ENCODE data around the gene BSCL2. TPM values are rescaled to one million over a fixed set of nuclear protein-coding genes. Genes with fewer than 3 reads are reported as not detected.
"Not testable (repeated sequence)": the region's sequence is repeated elsewhere in the genome, so short reads cannot be mapped to it uniquely, and the experiment has no call there.

The BSCL2 gene
- 45.2 and 56.1 TPM in 2 replicates for total RNA-seq

- H3K36me3 ChIP-seq (ENCODE audit: control insufficient read depth, insufficient read depth, low read length) = peaks cover 2% of the 10 kb centered on the region
- H3K27me3 ChIP-seq (ENCODE audit: control insufficient read depth, insufficient read depth, low read length) = no peaks in the 10 kb centered on the region
- no peak for TF ChIP-seq CTCF (IDR thresholded peaks at IDR 0.05; ENCODE audit: insufficient read depth, low read length, poor library complexity, severe bottlenecking)
- no peak for DNase-seq (ENCODE audit: low read depth)
- peak within 1 kb of the TSS; percentile 41 for H3K4me3 ChIP-seq (ENCODE audit: low read depth, low read length)
Observed at GRCh38 chr11:62707277-62707861, at the start of gene BSCL2, which contains the start of gene GNG3. BSCL2 (minus strand) TSS chr11:62707424; CDS start chr11:62707195, 229 bp downstream. GNG3 (plus strand) TSS chr11:62707676; CDS start chr11:62708296, 620 bp downstream.

GRCh38 chr11:62755086-62755615, 47.9 kb upstream of the BSCL2 start:
- Histone ChIP-seq H3K36me3 (ENCODE audit: control insufficient read depth, insufficient read depth, low read length) (no peaks in the 10 kb centered on the region), H3K4me3 (ENCODE audit: low read depth, low read length) (no peak overlapping the region), H3K27me3 (ENCODE audit: control insufficient read depth, insufficient read depth, low read length) (no peaks in the 10 kb centered on the region)
- TF ChIP-seq CTCF (IDR thresholded peaks at IDR 0.05; ENCODE audit: insufficient read depth, low read length, poor library complexity, severe bottlenecking) = no peak
- DNase-seq (ENCODE audit: low read depth) = no peak

DNA sequence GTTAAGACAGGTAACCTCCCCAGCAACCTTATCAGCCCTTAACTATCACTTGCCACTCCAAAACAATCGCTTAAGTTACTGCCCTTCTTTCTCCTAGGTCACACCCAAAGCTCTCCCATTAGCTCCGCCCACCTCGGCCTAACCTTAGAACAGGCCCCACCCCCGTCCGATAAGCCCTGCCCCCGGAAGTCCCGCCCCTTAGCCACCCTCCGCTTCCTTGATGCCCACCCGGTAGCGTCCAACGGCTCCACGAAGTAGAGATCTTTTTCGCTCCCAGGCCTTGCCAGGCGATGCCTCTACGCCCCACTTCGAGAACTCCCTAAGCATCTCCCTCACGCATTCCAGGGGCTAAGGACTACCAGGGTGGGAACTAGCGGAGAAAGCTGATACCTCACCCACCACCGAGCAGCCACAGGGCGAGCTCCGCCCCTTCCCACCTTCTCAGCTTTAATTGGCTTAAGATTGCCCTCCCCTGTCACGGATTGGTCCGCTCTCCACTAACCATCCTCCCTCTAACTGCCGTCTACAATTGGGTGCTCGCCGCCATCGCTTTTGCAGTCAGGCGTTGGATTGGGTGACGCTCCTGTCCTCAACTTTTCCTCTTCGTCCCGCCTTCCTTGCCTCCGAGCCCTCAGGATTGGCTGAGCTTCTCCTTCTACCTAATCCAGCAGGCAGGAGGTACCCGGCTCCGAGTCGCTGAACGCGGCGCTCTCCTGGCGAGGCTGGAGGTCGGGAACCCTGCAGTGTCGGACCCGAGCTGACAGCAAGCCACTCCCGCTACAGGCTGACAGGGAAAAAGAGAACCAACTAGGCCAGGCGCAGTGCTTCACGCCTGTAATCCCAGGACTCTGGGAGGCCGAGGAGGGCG, 46.7 kb upstream of the BSCL2 start, which contains the start of gene ZBTB3:
TSS of gene ZBTB3 (minus strand) at position 425 of the 868 bp plus-strand sequence. CDS start 496 bp downstream, outside the sequence.
- DNase-seq (ENCODE audit: low read depth) = peak; percentile 99
- Histone ChIP-seq H3K36me3 (ENCODE audit: control insufficient read depth, insufficient read depth, low read length) (no peaks in the 10 kb centered on the region), H3K27me3 (ENCODE audit: control insufficient read depth, insufficient read depth, low read length) (no peaks in the 10 kb centered on the region), H3K4me3 (ENCODE audit: low read depth, low read length) (peak within 1 kb of the TSS; percentile 67)
- TF ChIP-seq CTCF (IDR thresholded peaks at IDR 0.05; ENCODE audit: insufficient read depth, low read length, poor library complexity, severe bottlenecking) = no peak

DNA sequence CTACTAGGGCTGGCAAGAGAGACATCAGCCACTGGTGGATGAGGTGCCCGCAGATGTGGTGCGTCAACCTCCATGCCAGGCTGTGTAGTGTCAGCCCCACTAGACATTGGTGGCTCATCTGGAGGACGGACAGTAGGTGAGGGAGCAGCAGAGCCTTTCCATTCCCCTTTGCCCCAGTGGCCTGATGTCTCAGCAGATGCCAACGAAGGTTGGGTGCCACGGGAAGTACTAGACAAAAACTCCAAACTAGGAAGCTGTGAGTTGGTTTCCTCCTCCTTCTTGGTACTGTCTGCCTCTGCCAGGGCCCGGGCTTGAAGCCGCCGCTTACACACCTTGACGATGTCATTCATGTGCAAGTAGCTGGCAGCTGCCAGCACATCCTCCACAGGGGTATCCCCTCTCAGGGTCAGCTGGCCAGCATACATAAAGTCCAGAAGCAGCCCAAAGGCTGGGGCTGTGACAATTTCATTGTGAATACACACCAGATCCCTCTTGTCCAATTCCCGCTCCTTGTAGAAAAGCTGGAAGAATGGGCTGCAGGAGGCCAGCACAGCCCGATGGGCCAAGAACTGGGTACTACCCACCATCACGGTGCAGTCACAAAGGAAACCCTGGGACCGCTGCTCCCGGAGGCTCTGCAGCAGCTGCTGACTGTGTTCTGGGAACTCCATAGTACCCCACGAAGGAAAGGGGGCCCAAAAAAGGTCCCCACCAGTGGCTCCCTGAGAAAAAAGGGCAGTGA, 45.9 kb upstream of the BSCL2 start:
- TF ChIP-seq CTCF (IDR thresholded peaks at IDR 0.05; ENCODE audit: insufficient read depth, low read length, poor library complexity, severe bottlenecking) = no peak
- no peaks in the 10 kb centered on the region for H3K27me3 ChIP-seq (ENCODE audit: control insufficient read depth, insufficient read depth, low read length)
- no peak for DNase-seq (ENCODE audit: low read depth)
- H3K4me3 ChIP-seq (ENCODE audit: low read depth, low read length) = peak overlapping the region; percentile 67
- H3K36me3 ChIP-seq (ENCODE audit: control insufficient read depth, insufficient read depth, low read length) = no peaks in the 10 kb centered on the region

DNA sequence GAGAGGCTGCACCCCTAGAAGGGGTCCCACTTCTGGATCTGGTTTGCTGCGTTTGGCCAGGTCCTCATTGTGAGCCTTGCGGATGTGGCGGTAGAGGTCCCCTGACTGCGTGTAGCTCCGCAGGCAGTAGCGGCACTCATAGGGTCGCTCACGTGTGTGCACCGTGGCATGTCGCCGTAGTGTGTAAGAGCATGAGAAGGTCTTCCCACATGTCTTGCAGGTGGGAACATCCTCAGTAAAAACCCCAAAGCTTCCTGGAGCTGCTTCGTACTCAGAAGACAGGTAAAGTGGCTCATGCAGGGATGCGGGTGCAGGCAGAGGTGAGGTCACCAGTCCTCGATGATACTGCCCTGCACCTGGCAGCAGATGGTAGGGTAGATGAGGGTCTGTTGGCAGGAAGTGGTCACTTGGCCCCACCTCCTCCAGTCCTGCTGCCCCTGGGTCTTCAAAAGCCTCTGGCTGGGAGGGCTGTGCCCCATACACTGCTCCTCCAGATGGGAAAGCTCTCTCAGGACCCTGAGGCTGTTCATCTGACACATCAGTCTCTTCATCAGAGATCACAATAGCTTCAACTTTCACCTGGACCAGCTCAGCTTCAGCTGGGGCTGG, 45.1 kb upstream of the BSCL2 start:
- Histone ChIP-seq H3K36me3 (ENCODE audit: control insufficient read depth, insufficient read depth, low read length) (no peaks in the 10 kb centered on the region), H3K4me3 (ENCODE audit: low read depth, low read length) (no peak overlapping the region), H3K27me3 (ENCODE audit: control insufficient read depth, insufficient read depth, low read length) (no peaks in the 10 kb centered on the region)
- TF ChIP-seq CTCF (IDR thresholded peaks at IDR 0.05; ENCODE audit: insufficient read depth, low read length, poor library complexity, severe bottlenecking) = no peak
- DNase-seq (ENCODE audit: low read depth) = no peak

GRCh38 chr11:62749931-62750330, 42.7 kb upstream of the BSCL2 start:
- not testable (repeated sequence) for H3K4me3 ChIP-seq (ENCODE audit: low read depth, low read length); H3K27me3 ChIP-seq (ENCODE audit: control insufficient read depth, insufficient read depth, low read length); H3K36me3 ChIP-seq (ENCODE audit: control insufficient read depth, insufficient read depth, low read length); DNase-seq (ENCODE audit: low read depth)

Measured in kidney epithelial cell (primary cell).